ENCODE results near the gene C1S.

GRCh38 chr12:7091171-7091570 lies 30.7 kb downstream of the C1S start:
- TF ChIP-seq POLR2A (IDR thresholded peaks at IDR 0.05) = no peak
- no peak for TF ChIP-seq POLR2AphosphoS5 (IDR thresholded peaks at IDR 0.05; ENCODE audit: insufficient read depth in 1 of 2, low read depth in 1 of 2)
- TF ChIP-seq CTCF (IDR thresholded peaks at IDR 0.05) = no peak

Measured in vagina (tissue), 2 donors.